ENCODE measurements around the gene MPV17. TPM values are rescaled to one million over a fixed set of nuclear protein-coding genes. Genes with fewer than 3 reads are reported as not detected.

MPV17 gene
- total and polyA plus RNA-seq, 2 of the 13 experiments (the other 11 are each of a cell fraction or from before 2014, with no cell fraction given), result 48.9 to 129 TPM

DNA sequence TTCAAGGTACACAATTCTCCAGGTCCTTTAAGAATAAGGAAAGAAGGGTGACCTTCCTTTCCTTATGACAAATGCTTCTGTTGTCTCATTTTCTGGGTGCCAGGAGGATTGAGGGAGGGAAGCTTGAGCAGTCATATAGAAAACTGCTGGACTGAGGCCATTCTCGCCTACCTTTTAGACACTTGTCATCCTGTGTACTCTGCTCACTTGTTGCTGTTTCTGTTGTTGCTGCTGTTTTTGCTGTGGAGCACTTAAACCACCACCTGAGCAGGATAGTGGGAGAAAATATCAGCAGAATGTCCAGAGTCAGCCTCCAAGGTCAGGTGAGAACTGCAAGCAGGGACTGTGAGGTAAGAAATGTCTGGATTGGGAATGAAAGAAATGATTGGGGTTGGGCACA is 44.9 kb downstream of the MPV17 start (continued):
- TF ChIP-seq HOXA3 (CRISPR knock-in tag; IDR thresholded peaks at IDR 0.05) (no peak), MTA1 (CRISPR knock-in tag; IDR thresholded peaks at IDR 0.05; ENCODE audit: borderline replicate concordance) (no peak), NFE2L1 (CRISPR knock-in tag; IDR thresholded peaks at IDR 0.05; ENCODE audit: borderline replicate concordance) (no peak), KAT2B (IDR thresholded peaks at IDR 0.05; ENCODE audit: borderline replicate concordance, low read depth, low read length) (no peak), MTA3 (CRISPR knock-in tag; IDR thresholded peaks at IDR 0.05) (no peak)

- ATAC-seq, result no peak
- peaks cover 5 to 54% of the 10 kb centered on the region in 2 experiments; a peak in 4 of 5 replicates for H3K27me3 ChIP-seq (ENCODE audit: control insufficient read depth in 1 of 2, insufficient read depth in 2 of 2, low read length in 2 of 2)
- H3K27ac ChIP-seq (ENCODE audit: extremely low read length, insufficient read depth, low read length), result no peak within 1 kb of the TSS
- BruUV-seq (replicated peaks), result no TSS peak
- H3K4me1 ChIP-seq (ENCODE audit: insufficient read depth, low read length), result peaks cover 19% of the 10 kb centered on the region; the same call in 1 of the 2 replicates
- H4K20me1 ChIP-seq (ENCODE audit: insufficient read depth, low read length), result no peaks in the 10 kb centered on the region
- WGBS (ENCODE audit: low lambda C conversion rate), result 59% methylated on average over 39 of the region's 39 CpGs
- TF ChIP-seq ZNF768 (CRISPR knock-in tag; IDR thresholded peaks at IDR 0.05) (peak; percentile 27; the same call in 1 of the 2 replicates), AGO2 (optimal IDR thresholded peaks at IDR 0.05; ENCODE audit: low read depth, low read length) (no peak), SMAD3 (CRISPR knock-in tag; IDR thresholded peaks at IDR 0.05) (no peak)
- H3K4me2 ChIP-seq (ENCODE audit: low read depth, low read length), result no peak within 1 kb of the TSS
- H3K9ac ChIP-seq (ENCODE audit: insufficient read depth, low read depth, low read length), result no peak within 1 kb of the TSS
- no peak within 1 kb of the TSS for H3K4me3 ChIP-seq (replicated peaks in 1 of 3; ENCODE audit: insufficient read depth in 1 of 3, low read depth in 2 of 3, low read length in 3 of 3)
- ChIA-PET POLR2A (no interaction called here), CTCF (ENCODE audit: low intra/inter-chr PET ratio, low total read pairs) (no interaction called here)
- H3K9me3 ChIP-seq (ENCODE audit: low read length), result no peaks in the 10 kb centered on the region
- no peak for DNase-seq (ENCODE audit: low spot score)
- no peak within 1 kb of the TSS for H2AFZ ChIP-seq (ENCODE audit: low read length)
- H3K79me2 ChIP-seq (ENCODE audit: insufficient read depth, low read length), result no peaks in the 10 kb centered on the region
- no peaks in the 10 kb centered on the region for H3K36me3 ChIP-seq (replicated peaks in 1 of 2; ENCODE audit: control insufficient read depth in 1 of 2, insufficient read depth in 2 of 2, low read length in 2 of 2)
- intact Hi-C loops (cut with micrococcal nuclease; ENCODE audit: unreplicated experiment), result no loop called here
- in situ Hi-C loops (cut with HindIII; ENCODE audit: extremely low pct_ligation_motif_present, low pct_unique_long_range_greater_than_20kb), result no loop called here
- no peak for FAIRE-seq
Measured at GRCh38 chr2:27275211-27276150, 47.4 kb downstream of the MPV17 start, which contains the start of gene DNAJC5G. TSS of gene DNAJC5G (plus strand) at chr2:27275433. CDS start at chr2:27276729, 1,296 bp downstream.

Measured in HepG2 (cell line).